ENCODE measurements around the gene GSG1L.

GRCh38 chr16:27823421-27823820 lies 240.1 kb downstream of the GSG1L start:
- TF ChIP-seq POLR2A (IDR thresholded peaks at IDR 0.05) (no peak), CTCF (IDR thresholded peaks at IDR 0.05) (no peak)
